Measurements from ENCODE around the gene PSG2.
"Not testable (repeated sequence)": the region's sequence is repeated elsewhere in the genome, so short reads cannot be mapped to it uniquely, and the experiment has no call there.

Gene PSG2

DNA sequence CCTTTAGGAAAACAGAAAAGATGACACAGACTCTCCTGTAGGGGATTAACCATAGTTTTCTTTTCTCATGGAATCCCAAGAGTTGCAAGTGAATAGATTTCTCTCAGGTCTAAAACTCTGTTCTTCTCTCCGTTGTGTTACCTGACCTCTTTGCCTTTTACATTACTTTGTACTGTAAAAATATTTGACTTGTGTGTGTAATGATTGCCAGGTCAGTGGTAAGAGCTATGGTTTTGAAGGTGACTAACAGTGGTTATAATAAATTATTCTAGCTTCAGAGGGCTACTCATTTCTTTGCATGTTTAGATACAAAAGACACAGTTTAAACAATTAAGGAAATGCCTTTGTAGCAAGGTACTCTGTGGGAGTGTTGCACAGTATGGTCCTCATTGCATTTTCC lies 23.0 kb upstream of the PSG2 start:
- TF ChIP-seq, protein P1, sequence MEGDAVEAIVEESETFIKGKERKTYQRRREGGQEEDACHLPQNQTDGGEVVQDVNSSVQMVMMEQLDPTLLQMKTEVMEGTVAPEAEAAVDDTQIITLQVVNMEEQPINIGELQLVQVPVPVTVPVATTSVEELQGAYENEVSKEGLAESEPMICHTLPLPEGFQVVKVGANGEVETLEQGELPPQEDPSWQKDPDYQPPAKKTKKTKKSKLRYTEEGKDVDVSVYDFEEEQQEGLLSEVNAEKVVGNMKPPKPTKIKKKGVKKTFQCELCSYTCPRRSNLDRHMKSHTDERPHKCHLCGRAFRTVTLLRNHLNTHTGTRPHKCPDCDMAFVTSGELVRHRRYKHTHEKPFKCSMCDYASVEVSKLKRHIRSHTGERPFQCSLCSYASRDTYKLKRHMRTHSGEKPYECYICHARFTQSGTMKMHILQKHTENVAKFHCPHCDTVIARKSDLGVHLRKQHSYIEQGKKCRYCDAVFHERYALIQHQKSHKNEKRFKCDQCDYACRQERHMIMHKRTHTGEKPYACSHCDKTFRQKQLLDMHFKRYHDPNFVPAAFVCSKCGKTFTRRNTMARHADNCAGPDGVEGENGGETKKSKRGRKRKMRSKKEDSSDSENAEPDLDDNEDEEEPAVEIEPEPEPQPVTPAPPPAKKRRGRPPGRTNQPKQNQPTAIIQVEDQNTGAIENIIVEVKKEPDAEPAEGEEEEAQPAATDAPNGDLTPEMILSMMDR (IDR thresholded peaks at IDR 0.05; ENCODE audit: extremely low read depth, insufficient read depth, missing control alignments): no peak
- no peak for DNase-seq (ENCODE audit: low spot score)
- in situ Hi-C loops (cut with MboI; ENCODE audit: low pct_unique_long_range_greater_than_20kb, low sequenced_read_pairs, unreplicated experiment): no loop called here

GRCh38 chr19:43104215-43104850 lies 21.8 kb upstream of the PSG2 start:
- in situ Hi-C loops (cut with MboI; ENCODE audit: low pct_unique_long_range_greater_than_20kb, low sequenced_read_pairs, unreplicated experiment); DNase-seq (ENCODE audit: low spot score): not testable (repeated sequence)
- TF ChIP-seq, protein P1 (IDR thresholded peaks at IDR 0.05; ENCODE audit: extremely low read depth, insufficient read depth, missing control alignments): peak; percentile 15

GRCh38 chr19:43101950-43102349 lies 19.4 kb upstream of the PSG2 start:
- TF ChIP-seq, protein P1 (IDR thresholded peaks at IDR 0.05; ENCODE audit: extremely low read depth, insufficient read depth, missing control alignments): no peak
- no peak for DNase-seq (ENCODE audit: low spot score)
- in situ Hi-C loops (cut with MboI; ENCODE audit: low pct_unique_long_range_greater_than_20kb, low sequenced_read_pairs, unreplicated experiment): no loop called here

DNA sequence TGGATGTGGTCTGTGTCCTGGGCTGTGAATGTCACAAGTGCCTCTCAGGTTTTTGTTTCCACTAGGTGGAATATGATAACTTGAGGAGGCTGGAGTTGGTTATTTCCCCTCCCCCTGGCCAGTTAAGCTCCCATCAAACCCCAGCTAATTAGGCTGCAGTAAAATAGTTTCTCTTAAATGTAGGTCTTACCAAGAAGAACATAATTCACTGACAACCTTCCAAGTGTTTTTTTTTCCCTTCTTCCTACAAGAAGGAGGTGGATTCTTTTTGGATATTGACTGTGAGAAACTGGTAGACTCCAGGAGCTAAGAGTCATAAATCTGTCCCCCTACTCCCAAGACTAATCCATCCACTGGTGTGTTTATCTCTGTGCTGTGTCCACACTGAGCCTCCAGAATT lies 15.9 kb upstream of the PSG2 start:
- DNase-seq (ENCODE audit: low spot score); in situ Hi-C loops (cut with MboI; ENCODE audit: low pct_unique_long_range_greater_than_20kb, low sequenced_read_pairs, unreplicated experiment): not testable (repeated sequence)

GRCh38 chr19:43087702-43088340 lies 5.3 kb upstream of the PSG2 start:
- in situ Hi-C loops (cut with MboI; ENCODE audit: low pct_unique_long_range_greater_than_20kb, low sequenced_read_pairs, unreplicated experiment); DNase-seq (ENCODE audit: low spot score): not testable (repeated sequence)
- TF ChIP-seq, protein P1 (IDR thresholded peaks at IDR 0.05; ENCODE audit: extremely low read depth, insufficient read depth, missing control alignments): peak; percentile 57

- in situ Hi-C loops (cut with MboI; ENCODE audit: low pct_unique_long_range_greater_than_20kb, low sequenced_read_pairs, unreplicated experiment); DNase-seq (ENCODE audit: low spot score): not testable (repeated sequence)
Observed at GRCh38 chr19:43085796-43086530, 3.5 kb upstream of the PSG2 start.

- in situ Hi-C loops (cut with MboI; ENCODE audit: low pct_unique_long_range_greater_than_20kb, low sequenced_read_pairs, unreplicated experiment); DNase-seq (ENCODE audit: low spot score): not testable (repeated sequence)
- TF ChIP-seq, protein P1 (IDR thresholded peaks at IDR 0.05; ENCODE audit: extremely low read depth, insufficient read depth, missing control alignments): peak; percentile 60
Observed at GRCh38 chr19:43084196-43084832, 1.8 kb upstream of the PSG2 start.

DNA sequence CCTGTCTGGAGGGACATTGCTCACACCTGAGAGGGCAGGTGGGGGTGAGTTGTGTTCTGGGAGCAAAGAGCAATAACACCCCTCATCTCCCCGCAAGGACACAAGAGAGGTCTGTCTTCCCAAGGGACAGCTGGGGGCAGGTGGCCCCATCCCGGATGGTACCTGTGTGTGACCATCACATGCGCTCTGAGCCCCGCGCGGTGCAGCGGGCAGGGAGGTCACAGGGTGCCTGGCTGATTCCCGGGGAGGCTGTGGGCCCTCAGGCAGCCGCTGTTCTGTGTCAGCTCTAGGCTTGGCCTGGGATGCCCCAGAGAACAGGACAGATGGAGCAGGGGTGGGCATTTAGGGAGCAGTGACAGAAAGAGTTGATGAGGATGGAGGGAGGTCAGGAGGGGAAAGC lies 1.2 kb upstream of the PSG2 start:
- in situ Hi-C loops (cut with MboI; ENCODE audit: low pct_unique_long_range_greater_than_20kb, low sequenced_read_pairs, unreplicated experiment): not testable (repeated sequence)

More for the DNA sequence above, 1.2 kb upstream of the PSG2 start:
- not testable (repeated sequence) for DNase-seq (ENCODE audit: low spot score)
